Measurements from ENCODE around the gene MBD3L1. TPM values are rescaled to one million over a fixed set of nuclear protein-coding genes. Genes with fewer than 3 reads are reported as not detected.
A peak's percentile ranks its signal among the peaks of the same experiment; 100 is the strongest.

The MBD3L1 gene
- total and polyA plus RNA-seq, 4 donors, result not detected

DNA sequence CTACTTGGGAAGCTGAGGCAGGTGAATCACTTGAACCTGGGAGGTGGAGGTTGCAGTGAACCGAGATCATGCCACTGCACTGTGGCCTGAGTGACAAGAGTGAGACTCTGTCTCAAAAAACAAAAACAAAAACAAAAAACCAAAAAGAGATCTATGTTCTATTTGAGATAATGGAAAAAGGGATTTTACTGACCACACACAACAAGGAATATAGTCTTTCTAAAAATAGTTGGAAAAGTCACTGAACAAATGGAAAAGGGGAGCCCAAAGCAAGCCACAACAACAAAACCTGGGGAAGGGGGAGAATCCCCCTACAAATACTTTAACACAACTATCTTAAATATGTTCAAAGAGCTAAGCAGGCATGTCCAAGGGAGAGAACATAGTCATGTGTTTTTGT, 37.4 kb upstream of the MBD3L1 start:
- Histone ChIP-seq H3K4me3 (ENCODE audit: low read depth in 1 of 3, low read length in 3 of 3) (no peak overlapping the region), H3K9me3 (ENCODE audit: control insufficient read depth in 4 of 4, low read length in 3 of 4) (peaks cover 10 to 22% (median 15%) of the 10 kb centered on the region in 4 donors), H3K36me3 (ENCODE audit: control insufficient read depth in 4 of 4, insufficient read depth in 3 of 4, low read depth in 1 of 4, low read length in 3 of 4) (no peaks in the 10 kb centered on the region), H3K9ac (ENCODE audit: low read depth in 1 of 2, low read length in 2 of 2) (no peak overlapping the region), H3K4me1 (ENCODE audit: control insufficient read depth in 4 of 4, insufficient read depth in 4 of 4, low read length in 3 of 4) (no peaks in the 10 kb centered on the region), H3K27me3 (ENCODE audit: control insufficient read depth in 4 of 4, insufficient read depth in 4 of 4, low read length in 3 of 4) (no peaks in the 10 kb centered on the region), H3K27ac (ENCODE audit: low read depth in 1 of 2, low read length in 2 of 2) (no peak overlapping the region)
- no peak for TF ChIP-seq RAD21 (IDR thresholded peaks at IDR 0.05)
- DNase-seq (ENCODE audit: low spot score), result no peak
- WGBS, result 60% methylated on average over 1 of the region's 1 CpG

DNA sequence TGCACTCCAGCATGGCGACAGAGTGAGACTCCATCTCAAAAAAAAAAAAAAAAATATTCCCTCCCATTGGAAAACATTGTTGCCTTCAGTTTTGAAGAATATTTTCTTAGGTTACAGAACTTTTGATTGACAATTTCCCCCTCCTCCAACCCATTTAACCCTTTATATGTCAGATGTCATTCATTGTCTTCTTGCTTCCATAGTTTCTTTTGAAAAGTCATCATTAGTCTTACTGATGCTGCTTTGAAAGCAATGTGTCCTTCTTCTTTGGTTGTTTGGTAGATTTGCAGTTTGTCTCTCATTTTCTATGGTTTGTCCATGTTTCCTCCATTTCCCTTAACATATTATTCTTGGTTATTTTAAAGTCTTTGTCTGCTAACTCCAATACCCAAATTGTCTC, 25.5 kb upstream of the MBD3L1 start:
- Histone ChIP-seq H3K4me1 (ENCODE audit: control insufficient read depth in 4 of 4, insufficient read depth in 4 of 4, low read length in 3 of 4) (no peaks in the 10 kb centered on the region), H3K36me3 (ENCODE audit: control insufficient read depth in 4 of 4, insufficient read depth in 3 of 4, low read depth in 1 of 4, low read length in 3 of 4) (peaks cover 4 to 51% (median 47%) of the 10 kb centered on the region in 4 donors), H3K4me3 (ENCODE audit: low read depth in 1 of 3, low read length in 3 of 3) (peak overlapping the region in 2 of 3 donors; percentile 32 to 71), H3K9me3 (ENCODE audit: control insufficient read depth in 4 of 4, low read length in 3 of 4) (peaks cover 57 to 80% (median 63%) of the 10 kb centered on the region in 4 donors), H3K9ac (ENCODE audit: low read depth in 1 of 2, low read length in 2 of 2) (no peak overlapping the region), H3K27me3 (ENCODE audit: control insufficient read depth in 4 of 4, insufficient read depth in 4 of 4, low read length in 3 of 4) (no peaks in the 10 kb centered on the region), H3K27ac (ENCODE audit: low read depth in 1 of 2, low read length in 2 of 2) (no peak overlapping the region)
- 92% methylated on average over 1 of the region's 1 CpG for WGBS
- DNase-seq (ENCODE audit: low spot score), result no peak
- TF ChIP-seq, protein P1, sequence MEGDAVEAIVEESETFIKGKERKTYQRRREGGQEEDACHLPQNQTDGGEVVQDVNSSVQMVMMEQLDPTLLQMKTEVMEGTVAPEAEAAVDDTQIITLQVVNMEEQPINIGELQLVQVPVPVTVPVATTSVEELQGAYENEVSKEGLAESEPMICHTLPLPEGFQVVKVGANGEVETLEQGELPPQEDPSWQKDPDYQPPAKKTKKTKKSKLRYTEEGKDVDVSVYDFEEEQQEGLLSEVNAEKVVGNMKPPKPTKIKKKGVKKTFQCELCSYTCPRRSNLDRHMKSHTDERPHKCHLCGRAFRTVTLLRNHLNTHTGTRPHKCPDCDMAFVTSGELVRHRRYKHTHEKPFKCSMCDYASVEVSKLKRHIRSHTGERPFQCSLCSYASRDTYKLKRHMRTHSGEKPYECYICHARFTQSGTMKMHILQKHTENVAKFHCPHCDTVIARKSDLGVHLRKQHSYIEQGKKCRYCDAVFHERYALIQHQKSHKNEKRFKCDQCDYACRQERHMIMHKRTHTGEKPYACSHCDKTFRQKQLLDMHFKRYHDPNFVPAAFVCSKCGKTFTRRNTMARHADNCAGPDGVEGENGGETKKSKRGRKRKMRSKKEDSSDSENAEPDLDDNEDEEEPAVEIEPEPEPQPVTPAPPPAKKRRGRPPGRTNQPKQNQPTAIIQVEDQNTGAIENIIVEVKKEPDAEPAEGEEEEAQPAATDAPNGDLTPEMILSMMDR (IDR thresholded peaks at IDR 0.05; ENCODE audit: low read depth, low read length, missing input control), result no peak
- TF ChIP-seq HNF4G (IDR thresholded peaks at IDR 0.05), result no peak
- no peak for TF ChIP-seq JUND (IDR thresholded peaks at IDR 0.05)
- no peak for TF ChIP-seq RAD21 (IDR thresholded peaks at IDR 0.05)
- TF ChIP-seq, protein P2, sequence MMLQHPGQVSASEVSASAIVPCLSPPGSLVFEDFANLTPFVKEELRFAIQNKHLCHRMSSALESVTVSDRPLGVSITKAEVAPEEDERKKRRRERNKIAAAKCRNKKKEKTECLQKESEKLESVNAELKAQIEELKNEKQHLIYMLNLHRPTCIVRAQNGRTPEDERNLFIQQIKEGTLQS (IDR thresholded peaks at IDR 0.05), result no peak
- TF ChIP-seq, protein P3, sequence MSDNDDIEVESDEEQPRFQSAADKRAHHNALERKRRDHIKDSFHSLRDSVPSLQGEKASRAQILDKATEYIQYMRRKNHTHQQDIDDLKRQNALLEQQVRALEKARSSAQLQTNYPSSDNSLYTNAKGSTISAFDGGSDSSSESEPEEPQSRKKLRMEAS (IDR thresholded peaks at IDR 0.05), result no peak
- TF ChIP-seq, protein P4, sequence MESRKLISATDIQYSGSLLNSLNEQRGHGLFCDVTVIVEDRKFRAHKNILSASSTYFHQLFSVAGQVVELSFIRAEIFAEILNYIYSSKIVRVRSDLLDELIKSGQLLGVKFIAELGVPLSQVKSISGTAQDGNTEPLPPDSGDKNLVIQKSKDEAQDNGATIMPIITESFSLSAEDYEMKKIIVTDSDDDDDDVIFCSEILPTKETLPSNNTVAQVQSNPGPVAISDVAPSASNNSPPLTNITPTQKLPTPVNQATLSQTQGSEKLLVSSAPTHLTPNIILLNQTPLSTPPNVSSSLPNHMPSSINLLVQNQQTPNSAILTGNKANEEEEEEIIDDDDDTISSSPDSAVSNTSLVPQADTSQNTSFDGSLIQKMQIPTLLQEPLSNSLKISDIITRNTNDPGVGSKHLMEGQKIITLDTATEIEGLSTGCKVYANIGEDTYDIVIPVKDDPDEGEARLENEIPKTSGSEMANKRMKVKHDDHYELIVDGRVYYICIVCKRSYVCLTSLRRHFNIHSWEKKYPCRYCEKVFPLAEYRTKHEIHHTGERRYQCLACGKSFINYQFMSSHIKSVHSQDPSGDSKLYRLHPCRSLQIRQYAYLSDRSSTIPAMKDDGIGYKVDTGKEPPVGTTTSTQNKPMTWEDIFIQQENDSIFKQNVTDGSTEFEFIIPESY (IDR thresholded peaks at IDR 0.05), result no peak
- TF ChIP-seq FOXA1 (IDR thresholded peaks at IDR 0.05), result no peak
- no peak for TF ChIP-seq GABPA (IDR thresholded peaks at IDR 0.05 in 1 of 2, conservative IDR thresholded peaks at IDR 0.05 in 1 of 2)
- no peak for TF ChIP-seq RXRA (IDR thresholded peaks at IDR 0.05)
- no peak for TF ChIP-seq EGR1 (IDR thresholded peaks at IDR 0.05; ENCODE audit: low read depth in 2 of 2)
- TF ChIP-seq, protein P5, sequence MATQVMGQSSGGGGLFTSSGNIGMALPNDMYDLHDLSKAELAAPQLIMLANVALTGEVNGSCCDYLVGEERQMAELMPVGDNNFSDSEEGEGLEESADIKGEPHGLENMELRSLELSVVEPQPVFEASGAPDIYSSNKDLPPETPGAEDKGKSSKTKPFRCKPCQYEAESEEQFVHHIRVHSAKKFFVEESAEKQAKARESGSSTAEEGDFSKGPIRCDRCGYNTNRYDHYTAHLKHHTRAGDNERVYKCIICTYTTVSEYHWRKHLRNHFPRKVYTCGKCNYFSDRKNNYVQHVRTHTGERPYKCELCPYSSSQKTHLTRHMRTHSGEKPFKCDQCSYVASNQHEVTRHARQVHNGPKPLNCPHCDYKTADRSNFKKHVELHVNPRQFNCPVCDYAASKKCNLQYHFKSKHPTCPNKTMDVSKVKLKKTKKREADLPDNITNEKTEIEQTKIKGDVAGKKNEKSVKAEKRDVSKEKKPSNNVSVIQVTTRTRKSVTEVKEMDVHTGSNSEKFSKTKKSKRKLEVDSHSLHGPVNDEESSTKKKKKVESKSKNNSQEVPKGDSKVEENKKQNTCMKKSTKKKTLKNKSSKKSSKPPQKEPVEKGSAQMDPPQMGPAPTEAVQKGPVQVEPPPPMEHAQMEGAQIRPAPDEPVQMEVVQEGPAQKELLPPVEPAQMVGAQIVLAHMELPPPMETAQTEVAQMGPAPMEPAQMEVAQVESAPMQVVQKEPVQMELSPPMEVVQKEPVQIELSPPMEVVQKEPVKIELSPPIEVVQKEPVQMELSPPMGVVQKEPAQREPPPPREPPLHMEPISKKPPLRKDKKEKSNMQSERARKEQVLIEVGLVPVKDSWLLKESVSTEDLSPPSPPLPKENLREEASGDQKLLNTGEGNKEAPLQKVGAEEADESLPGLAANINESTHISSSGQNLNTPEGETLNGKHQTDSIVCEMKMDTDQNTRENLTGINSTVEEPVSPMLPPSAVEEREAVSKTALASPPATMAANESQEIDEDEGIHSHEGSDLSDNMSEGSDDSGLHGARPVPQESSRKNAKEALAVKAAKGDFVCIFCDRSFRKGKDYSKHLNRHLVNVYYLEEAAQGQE (IDR thresholded peaks at IDR 0.05), result no peak
- TF ChIP-seq HNF4A (conservative IDR thresholded peaks at IDR 0.05), result no peak
- no peak for TF ChIP-seq TAF1 (conservative IDR thresholded peaks at IDR 0.05)
- no peak for TF ChIP-seq FOXA2 (IDR thresholded peaks at IDR 0.05)
- TF ChIP-seq SP1 (IDR thresholded peaks at IDR 0.05), result no peak
- no peak for TF ChIP-seq YY1 (IDR thresholded peaks at IDR 0.05)

All from liver (tissue), 9 donors.